ENCODE measurements around the gene CHKA.
"Not testable (repeated sequence)": the region's sequence is repeated elsewhere in the genome, so short reads cannot be mapped to it uniquely, and the experiment has no call there.

The CHKA gene

DNA sequence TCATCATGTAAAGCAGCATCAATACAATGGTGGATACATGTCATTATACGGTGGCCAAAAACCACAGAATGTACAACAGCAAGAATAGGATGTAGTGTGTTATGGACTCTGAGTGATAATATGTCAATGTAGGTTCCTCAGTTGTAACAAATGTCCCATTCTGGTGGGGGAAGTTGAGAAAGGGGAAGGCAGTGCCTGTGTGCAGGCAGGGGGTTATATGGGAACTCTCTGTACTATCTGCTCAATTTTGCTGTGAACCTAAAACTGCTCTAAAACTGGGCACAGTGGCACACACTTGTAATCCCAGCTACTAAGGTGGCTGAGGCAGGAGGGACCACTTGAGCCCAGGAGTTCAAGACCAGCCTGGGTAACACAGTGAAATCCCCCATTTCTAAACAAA lies 5.9 kb downstream of the CHKA start:
- no peak for DNase-seq

DNA sequence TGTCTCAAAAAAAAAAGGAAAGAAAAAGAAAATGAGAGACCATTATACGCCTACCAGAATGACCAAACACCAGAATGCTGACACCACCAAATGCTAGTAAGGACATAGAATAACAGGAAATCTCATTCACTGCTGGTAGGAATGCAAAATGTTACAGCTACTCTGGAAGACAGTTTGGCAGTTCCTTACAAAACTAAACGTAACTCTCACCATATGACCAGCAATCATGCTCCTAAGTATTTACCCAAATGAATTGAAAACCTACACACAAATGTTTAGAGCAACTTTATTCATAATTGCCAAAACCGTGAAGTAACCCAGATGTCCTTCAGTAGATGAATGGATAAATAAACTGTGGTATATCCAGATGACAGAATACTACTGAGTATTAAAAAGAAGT lies 7.2 kb downstream of the CHKA start:
- no peak for DNase-seq

DNA sequence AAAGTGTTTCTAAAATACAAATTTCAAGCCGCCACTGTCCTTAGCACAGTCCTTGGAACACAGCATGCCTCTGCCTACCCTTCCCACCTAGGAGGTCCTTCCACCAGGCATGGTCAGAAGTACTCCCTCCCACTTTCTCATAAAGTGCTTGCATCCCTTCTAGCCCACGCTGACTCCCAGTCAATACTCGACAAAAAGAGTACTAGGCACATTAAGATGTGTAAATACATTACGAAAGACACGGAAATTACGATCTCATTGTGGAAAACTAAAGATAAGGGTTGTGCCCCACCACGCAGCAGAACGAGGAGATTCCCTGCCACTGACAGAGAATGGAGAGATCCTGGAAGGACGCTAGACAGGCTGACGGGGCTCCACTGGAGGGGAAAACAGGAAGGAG lies 13.5 kb downstream of the CHKA start:
- no peak for DNase-seq

DNA sequence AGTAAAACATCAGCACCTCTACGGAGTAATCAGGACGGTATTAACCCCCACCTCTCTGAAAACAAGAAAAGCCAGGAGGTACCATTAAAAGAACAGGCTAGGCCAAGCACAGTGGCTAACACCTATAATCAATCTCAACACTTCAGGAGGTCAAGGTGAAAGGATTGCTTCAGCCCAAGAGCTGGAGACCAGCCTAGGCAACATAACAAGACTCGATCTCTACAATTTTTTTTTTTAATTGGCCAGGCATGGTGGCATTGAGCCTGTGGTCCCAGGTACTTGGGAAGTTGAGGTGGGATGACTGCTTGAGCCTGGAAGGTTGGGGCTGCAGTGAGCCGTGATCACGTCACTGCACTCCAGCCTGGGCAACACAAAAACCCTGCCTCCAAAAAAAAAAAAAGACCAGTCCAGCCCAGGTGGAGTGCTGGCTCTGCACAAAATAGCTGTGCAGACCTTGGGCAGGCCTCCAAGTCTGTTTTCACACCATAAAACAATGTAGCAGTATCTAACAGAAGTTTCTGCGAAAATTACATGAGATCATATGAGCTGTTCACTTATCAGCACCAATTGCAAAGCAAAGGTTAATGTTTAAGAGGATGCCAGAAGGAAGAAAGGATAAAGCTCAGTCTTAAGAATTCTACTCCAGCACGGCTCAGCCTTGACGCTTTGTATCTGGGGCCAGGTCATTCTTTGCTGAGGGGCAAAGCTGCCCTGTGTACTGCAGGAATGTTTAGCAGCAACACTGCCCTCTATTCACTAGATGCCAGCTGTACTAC lies 14.8 kb downstream of the CHKA start:
- DNase-seq = no peak

DNA sequence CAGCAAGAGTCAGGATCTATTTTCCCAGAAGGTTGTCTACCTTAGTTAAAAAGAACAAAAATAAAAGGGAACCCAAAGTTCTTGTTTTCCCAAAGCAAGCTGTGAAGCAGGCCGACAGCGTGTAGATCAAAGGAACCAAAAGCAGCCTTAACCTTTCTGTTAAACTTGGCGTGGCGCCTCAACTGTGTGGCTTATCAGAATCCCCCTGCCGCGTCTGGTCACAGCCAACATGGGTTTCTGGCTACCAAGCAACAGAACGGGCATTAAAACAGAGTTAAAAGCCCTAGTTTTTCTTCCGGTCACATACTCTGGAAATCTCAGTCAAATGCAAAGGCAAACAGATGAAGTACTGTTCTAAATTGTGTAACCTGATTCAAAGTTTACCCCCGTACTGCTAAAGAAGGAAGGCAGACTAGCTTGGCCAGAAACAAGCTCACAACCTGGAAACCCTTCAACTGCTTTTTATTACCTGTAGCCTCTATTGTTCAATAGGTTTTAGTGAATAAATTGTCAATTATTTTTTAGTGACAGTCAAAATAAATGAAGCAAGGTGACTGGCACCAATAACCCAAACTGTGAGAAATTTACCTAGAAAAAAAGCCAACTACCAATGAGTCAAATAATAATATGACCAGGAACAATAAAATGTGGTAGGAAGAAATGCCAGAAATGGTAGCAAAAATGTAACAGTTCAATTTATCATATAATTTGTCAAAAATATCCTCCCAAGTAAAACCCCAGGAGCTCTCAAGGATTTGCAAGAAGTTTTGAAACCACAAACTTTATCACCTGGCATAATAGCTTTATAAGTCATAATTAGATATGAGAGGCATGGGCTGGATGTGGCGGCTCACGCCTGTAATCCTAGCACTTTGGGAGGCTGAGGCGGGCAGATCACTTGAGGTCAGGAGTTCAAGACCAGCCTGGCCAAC lies 21.4 kb downstream of the CHKA start:
- peak; percentile 45 for DNase-seq

DNA sequence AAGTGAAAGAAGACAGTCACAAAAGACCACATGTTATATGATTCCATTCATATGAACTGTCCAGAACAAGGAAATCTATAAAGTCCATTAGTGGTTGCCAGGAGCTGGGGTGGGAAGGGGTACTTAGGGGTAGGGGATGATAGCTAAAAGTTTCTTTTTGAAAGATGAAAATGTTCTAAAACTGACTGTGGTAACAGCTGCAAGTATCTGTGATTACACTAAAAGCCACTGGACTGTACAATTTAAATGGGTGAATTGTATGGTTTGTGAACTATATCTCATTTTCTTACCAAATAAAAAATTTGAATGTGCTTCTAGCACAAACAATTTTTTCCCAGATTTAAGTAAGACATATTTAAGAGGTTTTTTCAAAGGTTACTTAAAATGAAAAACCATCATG lies 22.1 kb downstream of the CHKA start:
- DNase-seq = no peak

DNA sequence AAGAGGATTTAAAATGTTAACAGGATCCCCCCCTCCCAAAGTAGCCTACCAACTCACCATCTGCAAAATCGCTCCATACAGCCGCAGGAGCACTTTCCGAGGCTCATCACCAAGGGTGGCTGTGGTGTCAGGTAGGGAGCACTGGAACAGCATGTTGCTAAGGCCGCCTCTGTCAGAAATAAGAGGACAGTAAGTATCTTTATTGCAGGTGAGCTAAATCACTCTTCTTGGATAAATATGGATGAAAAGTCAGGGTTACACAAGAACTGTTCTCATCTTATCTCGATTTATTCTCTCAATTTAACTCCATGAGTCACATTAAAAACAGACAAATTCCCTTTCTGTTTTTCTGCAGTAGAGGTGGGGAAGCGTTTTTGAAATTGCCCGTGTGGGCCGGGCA lies 24.2 kb downstream of the CHKA start:
- DNase-seq = no peak

DNA sequence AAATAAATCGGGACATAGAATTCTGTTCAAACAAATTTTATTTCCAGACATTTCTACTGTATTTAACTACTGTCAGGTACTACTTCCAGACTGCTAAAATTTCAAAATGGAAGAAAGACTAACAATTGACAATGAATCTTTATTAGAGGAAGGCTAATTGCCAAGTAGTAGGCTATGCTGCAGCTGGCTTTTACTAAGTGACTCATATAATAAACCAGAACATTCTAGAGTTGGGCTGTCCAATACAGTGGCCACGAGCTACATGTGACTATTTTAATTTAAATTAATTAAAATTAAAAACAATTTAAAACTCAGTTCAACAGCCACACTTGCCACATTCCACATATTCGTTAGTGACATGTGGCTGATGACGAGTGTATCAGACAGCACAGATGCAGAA lies 27.6 kb downstream of the CHKA start:
- DNase-seq = no peak

DNA sequence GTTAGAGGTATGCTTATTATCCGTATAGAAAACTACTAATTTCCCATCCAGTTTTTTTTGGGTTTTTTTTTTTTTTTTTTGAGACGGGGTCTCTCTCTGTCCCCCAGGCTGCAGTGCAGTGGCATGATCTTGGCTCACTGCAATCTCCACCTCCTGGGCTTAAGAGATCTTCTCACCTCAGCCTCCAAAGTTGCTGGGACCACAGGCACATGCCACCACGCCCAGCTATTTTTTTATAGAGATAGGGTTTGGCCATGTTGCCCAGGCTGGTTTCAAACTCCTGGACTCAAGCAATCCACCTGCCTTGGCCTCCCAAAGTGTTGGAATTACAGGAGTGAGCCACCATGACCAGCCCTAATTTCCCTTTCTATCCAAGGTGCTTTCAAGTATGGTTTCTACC lies 28.2 kb downstream of the CHKA start:
- not testable (repeated sequence) for DNase-seq

DNA sequence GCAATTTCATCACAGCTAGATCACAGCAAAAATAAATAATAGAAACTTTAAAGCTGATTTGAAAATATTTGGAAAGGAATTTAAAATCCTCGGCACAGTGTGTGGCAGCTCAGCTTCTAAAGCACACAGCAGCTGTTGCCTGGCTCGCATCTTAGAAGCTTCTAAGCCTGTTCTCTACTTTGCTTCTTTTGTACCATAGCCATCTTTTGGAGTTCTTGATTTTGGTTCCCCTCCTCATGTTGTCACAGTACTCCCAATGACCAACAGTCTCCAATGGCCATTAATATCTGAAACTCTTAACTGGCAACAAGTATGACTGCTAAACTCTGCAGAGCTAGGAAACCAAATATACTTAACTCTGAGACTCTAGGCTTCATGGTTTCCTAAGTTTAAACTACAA lies 28.8 kb downstream of the CHKA start:
- DNase-seq = no peak

DNA sequence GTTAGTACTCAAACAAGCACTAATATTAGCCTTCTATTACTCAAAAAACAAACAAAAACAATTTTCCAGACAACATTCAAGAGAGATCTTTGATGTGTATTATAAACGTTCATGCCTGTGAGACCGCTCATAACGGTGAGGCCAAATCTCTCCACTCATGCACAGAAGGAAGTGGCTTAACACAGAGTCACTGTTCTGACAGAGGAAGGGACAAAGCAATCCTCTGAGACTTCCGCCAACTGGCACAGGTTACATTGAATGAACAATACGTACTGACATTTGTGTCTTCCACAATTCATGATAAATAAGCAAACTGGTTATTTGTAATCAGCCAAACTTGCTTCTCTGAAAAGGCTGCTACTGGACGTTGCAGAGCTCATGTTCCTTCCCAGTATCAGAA lies 30.5 kb downstream of the CHKA start:
- DNase-seq = no peak

DNA sequence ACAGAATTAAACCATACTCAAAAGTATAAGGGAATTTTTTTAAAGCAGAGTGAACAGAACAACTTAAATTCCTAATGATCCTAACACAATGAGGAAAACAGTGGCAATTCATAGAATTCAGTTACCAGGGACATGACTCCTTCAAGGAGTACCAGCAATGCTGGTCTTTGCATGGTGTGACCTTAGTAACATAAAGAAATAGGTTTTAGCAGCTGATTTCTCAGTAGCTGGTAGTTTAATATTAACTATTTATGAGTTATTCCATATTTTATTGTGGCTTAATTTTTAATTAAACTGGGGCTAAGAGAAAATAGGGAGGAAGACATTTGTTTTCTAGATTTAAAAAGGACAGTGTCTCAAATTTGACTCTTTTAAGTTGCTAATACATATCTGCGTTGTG lies 30.9 kb downstream of the CHKA start:
- DNase-seq = no peak

DNA sequence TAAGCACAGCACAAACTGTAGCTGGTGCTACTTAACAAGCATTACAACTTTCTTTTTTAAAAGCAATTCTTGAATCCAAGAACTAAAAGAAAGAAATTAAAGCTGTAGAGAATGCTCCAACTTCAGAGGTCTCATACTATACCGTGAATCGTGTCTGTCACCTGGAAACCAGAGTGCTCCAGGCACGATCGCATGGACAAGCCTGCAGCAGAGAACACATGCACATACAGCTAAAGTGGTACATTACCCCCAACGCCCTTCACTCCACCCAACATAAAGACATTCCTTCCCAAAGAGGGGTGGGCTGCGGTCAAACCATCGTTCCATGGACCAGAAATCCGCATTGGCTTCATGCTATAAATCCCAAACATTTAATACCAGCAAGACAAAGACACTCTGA lies 31.5 kb downstream of the CHKA start:
- DNase-seq = no peak

DNA sequence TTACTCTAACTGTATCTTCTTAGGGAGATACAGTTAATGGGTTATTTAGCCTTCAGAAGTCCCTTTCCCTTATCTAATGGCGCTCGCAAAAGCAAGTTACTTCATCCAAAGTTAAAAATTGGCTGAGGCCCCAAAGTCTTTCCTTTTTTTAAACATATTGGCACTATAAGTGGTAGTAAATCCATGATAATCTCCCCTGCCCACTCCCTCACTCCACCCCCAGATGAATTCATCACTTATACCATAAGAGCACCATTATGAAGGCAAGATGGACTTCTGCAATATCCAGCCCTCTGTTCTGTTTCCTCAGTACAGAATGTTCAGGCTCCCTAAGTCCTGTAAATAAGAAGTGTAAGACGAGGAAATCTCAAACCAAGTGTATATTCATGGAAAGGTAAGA lies 37.7 kb downstream of the CHKA start:
- no peak for DNase-seq

DNA sequence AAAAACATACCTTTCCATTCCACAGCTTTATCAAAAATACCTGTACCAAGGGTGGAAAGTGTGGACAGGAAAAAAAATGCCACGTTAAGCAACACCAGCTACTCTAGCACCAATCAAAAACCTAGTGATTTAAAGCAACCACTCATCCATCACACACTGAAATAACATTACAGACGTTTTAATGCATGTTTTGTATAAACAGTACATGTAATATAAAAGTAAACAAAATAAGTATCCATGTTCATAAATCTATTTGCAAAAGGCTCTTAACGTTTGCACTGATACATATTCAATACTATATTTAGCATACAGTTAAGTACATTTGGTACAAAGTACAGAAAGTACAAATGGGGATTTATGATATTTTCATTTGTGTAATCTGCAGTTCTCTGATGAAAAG lies 38.7 kb downstream of the CHKA start:
- DNase-seq = no peak

DNA sequence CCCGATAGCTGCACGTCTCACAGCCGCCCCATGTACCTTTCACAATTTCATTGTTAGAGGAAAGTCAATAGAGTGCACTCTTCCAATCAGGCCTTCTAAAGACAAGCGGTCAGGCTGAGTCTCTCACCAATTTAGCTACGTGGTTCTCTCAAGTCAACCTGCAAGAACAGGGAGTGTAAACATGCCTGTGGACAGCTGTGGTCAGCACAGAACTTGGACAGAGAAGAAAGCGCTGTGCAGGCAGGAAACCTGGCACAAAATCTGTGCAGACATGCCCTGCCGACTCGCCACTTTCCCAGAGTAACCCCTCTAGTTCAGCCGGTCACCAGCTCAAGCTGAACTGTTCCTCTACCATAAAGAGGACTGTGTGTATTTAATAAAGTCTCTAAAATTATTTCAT lies 39.5 kb downstream of the CHKA start:
- no peak for DNase-seq

DNA sequence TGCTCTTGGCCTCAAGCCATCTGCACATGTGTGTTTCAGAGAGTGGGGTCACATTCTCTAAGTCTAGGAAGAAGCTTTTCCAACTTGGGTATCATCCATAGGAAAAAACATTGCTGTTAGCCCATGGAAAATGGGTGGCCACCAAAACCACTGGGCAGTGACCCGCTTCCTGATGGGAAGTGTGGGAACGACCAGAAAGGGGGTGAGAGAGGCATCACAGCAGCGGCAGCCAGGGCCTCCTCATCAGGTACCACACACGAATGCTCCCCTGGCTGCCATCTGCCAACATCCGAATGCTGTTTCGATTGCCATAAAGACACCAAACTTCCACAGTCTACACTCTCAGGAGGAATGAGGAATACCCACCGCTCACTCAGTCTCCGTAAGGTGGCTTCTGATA lies 40.3 kb downstream of the CHKA start:
- no peak for DNase-seq

DNA sequence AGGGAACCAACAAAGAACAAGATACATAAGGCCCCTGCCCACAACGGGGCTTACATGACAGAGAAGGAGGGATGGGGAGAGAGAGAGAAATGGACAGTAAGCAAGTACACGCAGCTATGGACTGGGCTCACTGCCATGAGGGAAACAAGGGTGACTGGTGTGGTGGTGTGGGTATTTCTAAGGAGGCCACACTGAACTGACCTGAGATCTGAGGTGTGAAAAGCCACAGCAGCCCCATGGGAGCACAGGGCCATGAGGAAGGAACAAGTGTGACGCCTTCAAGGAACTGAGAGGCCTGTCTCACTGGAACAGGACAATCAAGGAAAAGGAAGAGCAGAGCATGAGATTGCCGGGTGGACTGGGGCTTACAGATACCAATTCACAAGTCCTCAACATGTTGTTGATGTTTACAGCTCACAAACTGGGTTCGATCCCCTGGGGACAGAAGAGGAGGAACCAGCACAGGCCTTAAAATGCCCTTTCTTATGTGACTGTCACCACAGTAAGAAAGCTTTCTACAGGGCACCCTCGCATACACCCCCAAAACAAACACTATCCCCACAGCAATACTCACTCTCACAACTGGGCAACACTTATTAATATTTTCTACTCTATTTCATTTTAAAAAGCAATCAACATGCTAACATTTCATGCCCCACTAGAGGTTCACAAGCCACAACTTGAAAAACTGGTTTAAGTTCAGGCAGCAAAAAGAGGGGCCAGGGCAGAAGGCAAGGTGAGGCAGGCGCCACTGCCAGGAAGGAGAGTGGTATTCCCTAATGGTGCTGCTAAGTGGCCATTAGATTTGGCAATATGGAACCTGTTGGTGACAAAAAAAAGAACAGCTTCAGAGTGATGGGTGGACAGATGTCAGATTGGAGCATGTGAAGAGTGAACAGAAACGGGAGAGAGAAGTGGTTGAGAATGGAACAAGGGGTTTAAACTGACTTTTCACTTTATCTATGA lies 43.3 kb downstream of the CHKA start:
- no peak for DNase-seq

DNA sequence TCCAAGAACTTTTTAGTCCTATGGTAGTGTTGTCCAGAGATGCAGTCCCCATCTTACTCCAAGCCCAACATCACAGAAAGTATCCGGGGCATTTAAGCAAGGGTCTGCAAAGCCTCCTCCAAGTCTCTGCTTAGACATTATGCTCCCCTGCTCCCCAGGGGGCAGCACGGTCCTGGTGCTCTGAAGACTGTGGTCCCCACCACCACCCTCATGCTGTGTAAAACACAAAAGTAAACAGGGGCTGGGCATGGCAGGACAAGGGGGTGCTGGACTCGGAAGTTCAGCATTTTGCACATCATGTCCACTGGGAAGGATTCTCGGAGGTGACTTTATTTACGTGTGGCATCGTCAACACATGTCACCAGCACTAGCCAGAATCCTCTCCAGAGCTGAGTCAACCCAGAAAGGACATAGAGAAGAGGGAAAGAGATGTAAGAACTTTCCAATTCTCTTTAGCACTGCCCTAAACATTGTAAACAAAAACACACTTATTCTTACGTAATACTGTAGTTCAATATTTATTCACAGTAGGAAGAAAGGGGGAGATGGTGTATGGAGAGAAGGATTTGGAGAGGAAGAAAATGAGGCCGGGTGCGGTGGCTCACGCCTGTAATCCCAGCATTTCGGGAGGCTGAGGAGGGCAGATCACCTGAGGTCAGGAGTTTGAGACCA lies 44.7 kb downstream of the CHKA start:
- DNase-seq = no peak

DNA sequence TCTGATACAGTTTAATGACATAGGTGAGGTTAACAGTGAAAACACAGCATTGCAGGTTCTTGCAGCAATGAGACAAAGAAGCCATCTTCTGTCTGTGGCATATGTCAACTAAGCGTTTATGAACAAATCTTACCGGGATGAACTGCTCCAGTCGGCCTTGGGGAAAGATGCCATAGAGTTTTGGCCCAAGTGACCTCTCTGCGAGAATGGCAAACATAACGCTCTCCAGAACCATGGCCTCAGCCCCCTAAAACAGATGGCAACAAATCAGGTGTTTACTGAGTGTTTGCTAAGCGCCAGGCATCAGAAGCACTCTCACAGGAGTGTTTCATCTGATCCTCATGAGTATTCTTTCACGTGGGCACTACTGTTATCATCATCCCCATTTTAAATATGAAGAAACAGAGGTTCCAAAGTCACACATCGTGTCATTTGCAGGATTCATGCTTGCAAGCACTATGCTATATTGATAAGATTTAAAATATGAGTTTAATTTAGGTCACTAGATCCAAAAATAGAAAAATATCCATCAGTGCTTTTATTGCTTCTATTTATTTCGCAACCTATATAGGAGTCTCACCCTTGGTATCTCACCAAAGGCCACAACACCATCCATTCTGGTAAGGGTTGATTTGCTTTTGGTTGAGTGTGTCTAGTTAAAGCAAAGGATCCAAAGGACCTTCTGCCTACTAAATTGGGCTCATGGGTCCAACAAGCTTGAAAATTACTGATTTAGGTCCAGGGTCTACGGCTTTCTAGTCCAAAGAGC lies 46.4 kb downstream of the CHKA start:
- no peak for DNase-seq

DNA sequence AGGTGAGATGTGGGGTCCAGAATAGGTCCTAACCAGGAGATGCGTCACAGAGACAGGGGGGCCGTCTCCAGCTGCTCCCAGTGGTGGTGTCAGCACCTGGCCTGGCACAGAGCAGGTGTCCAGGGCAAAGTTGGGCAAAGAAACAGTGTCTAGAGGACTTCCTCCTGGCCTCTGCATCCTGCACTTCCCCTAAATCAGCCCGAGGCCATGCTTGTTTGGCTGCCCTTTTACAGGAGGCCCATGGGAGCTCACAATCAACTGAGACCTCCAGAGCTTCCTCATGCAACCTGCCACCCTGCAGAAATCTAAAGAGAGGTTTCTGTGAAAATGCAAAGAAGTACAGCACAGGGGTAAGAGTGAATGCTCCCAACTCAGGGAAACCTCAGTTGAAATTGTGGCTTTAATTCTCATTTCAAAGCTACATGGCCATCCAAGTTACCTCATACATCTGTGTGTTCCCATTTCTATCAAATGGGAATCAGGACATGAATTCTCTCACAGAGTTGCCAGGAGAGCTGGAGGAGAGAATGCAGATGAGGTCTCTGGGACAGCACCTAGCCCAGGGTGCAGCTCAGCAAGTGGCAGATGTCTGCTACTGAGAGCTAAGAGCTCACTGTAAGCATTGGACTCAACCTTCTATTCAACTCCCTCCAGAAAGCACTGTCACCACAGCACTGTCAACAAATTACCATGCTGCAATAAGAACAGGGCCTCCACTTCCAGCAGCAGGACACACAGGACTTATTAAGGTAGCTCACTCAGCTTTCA lies 49.7 kb downstream of the CHKA start:
- DNase-seq = no peak

All from stimulated activated CD8-positive, alpha-beta memory T cell treated with anti-CD3 and anti-CD28 coated beads, Interleukin-4, amount 100 ng/mL, for 48 hours (primary cell).